Kidney (tissue), 14 donors: ENCODE measurements around the gene TRIM66. TPM values are rescaled to one million over a fixed set of nuclear protein-coding genes. Genes with fewer than 3 reads are reported as not detected.

Source experiments
- DNase-seq, 5 donors: peaks; one replicate each; pipeline ENCODE4 v3.0.0-alpha.2; 2013 to 2020
- FAIRE-seq: peaks from 2 replicates; lab custom pipeline; 2012; peaks lifted over from hg19 to GRCh38; lab: Jason Lieb, UNC
- H3K27ac ChIP-seq, 2 donors: one replicate each; pipeline ENCODE4 v1.7.0; 2013; ENCODE audit warnings: low read depth in 2 of 2, low read length in 2 of 2, inconsistent platforms in 1 of 2
- H3K27me3 ChIP-seq: one replicate; pipeline ENCODE4 v1.7.1; 2013; ENCODE audit warnings: low read length, inconsistent platforms; ENCODE audit not compliant: control insufficient read depth, insufficient read depth
- H3K36me3 ChIP-seq, 3 donors: one replicate each; pipeline versions ENCODE4 v1.7.0 to v1.7.1; 2013; ENCODE audit warnings: low read length in 3 of 3, control low read depth in 1 of 3, inconsistent platforms in 1 of 3; ENCODE audit not compliant: insufficient read depth in 3 of 3, control insufficient read depth in 2 of 3
- H3K4me1 ChIP-seq, 3 donors: one replicate each; pipeline versions ENCODE4 v1.7.0 to v1.7.1; 2013; ENCODE audit warnings: low read length in 3 of 3, inconsistent platforms in 1 of 3, low read depth in 1 of 3; ENCODE audit not compliant: control insufficient read depth in 2 of 3, insufficient read depth in 2 of 3
- H3K4me3 ChIP-seq, 3 donors: one replicate each; pipeline versions ENCODE4 v1.7.0 to v1.8.1; 2013; ENCODE audit warnings: low read length in 3 of 3, control low read depth in 1 of 3, inconsistent platforms in 1 of 3
- H3K9ac ChIP-seq, 3 donors: one replicate each; pipeline versions ENCODE4 v1.7.0 to v1.7.1; 2013; ENCODE audit warnings: low read length in 3 of 3, control low read depth in 1 of 3, inconsistent platforms in 1 of 3
- H3K9me3 ChIP-seq, 3 donors: one replicate each; pipeline versions ENCODE4 v1.7.0 to v1.7.1; 2013; ENCODE audit warnings: low read length in 3 of 3, control low read depth in 1 of 3, inconsistent platforms in 1 of 3; ENCODE audit not compliant: control insufficient read depth in 2 of 3, insufficient read depth in 1 of 3
- intact Hi-C: fragments of 100-400 bp; cut with DNase I; formaldehyde crosslinking; loops from one replicate; pipeline ENCODE4 v1.11.1; 2022
- polyA plus RNA-seq: library from polyadenylated mRNA; stranded (reverse); fragments of 350-450 nt; fragmentation: Illumina TruSeq; extraction: RNeasy Lipid Tissue Mini Kit (QIAGEN cat#74804); gene quantifications from one replicate; pipeline ENCODE4 v1.2.3, GENCODE V29; 2014; ENCODE audit warnings: low read depth, low replicate concordance; ENCODE audit not compliant: insufficient read depth
- total RNA-seq: library from RNA; stranded (reverse); fragmentation: NEBNext Ultra II Directional; extraction: Animal tissue kit (Norgen Biotek cat#: 25700); gene quantifications from one replicate; pipeline ENCODE4 v1.2.1, GENCODE V29; 2021
- TF ChIP-seq, protein P1 (sequence below): IDR thresholded peaks from 3 replicates; pipeline ENCODE4 v1.5.1; 2012; ENCODE audit warnings: mild to moderate bottlenecking, moderate library complexity, borderline replicate concordance; ENCODE audit not compliant: insufficient read depth; ENCODE audit errors: extremely low read depth
- donor health status: control.
- donor health status: control.
- donor health status: control.
- donor health status: control.
- donor health status: control.
- donor health status: DM: yes; HTN: yes; CAD: no.
- donor health status: Normal renal cell carcinoma (clear cell type).

The TRIM66 gene
- total and polyA plus RNA-seq, 2 donors from 2014 or later, result 1.4 to 25.7 TPM

DNA sequence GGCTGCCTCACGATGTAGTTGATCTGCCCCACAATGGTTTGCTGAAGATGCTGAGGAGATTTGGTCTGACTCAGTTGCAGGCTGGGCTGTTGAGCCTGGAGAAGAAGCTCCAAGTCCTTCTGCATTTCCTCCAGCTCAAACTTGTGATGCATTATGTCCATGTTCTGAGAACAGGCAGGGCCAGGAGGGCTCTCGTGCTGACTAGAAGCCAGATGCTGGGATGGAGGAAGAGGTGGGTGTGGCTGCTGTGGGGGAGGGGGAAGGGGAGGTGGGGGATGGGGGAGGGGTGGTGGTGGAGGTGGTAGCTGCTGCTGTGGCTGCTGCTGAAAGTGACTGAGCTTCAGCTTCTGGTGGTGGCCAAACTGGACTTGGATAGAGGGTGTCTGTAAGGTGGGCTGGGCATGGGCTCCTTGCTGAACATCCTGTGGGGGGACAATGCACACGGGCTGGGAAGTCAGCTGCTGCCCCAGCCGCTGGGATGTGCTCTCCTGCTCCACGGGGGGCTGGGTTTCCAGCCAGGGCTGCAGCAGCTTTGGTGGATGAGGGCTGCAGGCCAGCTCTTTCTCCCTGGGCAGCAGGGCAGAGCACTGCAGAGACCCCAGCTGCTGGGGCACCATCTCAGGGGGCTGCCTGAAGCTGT lies 42.1 kb downstream of the TRIM66 start:
- no peaks in the 10 kb centered on the region for H3K9me3 ChIP-seq
- intact Hi-C loops, result no loop called here
- no peak for DNase-seq
- no peak for FAIRE-seq
- H3K27me3 ChIP-seq, result no peaks in the 10 kb centered on the region
- H3K27ac ChIP-seq, result no peak overlapping the region
- no peaks in the 10 kb centered on the region for H3K4me1 ChIP-seq
- no peak overlapping the region for H3K4me3 ChIP-seq
- TF ChIP-seq, protein P1, sequence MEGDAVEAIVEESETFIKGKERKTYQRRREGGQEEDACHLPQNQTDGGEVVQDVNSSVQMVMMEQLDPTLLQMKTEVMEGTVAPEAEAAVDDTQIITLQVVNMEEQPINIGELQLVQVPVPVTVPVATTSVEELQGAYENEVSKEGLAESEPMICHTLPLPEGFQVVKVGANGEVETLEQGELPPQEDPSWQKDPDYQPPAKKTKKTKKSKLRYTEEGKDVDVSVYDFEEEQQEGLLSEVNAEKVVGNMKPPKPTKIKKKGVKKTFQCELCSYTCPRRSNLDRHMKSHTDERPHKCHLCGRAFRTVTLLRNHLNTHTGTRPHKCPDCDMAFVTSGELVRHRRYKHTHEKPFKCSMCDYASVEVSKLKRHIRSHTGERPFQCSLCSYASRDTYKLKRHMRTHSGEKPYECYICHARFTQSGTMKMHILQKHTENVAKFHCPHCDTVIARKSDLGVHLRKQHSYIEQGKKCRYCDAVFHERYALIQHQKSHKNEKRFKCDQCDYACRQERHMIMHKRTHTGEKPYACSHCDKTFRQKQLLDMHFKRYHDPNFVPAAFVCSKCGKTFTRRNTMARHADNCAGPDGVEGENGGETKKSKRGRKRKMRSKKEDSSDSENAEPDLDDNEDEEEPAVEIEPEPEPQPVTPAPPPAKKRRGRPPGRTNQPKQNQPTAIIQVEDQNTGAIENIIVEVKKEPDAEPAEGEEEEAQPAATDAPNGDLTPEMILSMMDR, result no peak
- peaks cover 0 to 36% (median 32%) of the 10 kb centered on the region in 3 donors for H3K36me3 ChIP-seq
- no peak overlapping the region for H3K9ac ChIP-seq

DNA sequence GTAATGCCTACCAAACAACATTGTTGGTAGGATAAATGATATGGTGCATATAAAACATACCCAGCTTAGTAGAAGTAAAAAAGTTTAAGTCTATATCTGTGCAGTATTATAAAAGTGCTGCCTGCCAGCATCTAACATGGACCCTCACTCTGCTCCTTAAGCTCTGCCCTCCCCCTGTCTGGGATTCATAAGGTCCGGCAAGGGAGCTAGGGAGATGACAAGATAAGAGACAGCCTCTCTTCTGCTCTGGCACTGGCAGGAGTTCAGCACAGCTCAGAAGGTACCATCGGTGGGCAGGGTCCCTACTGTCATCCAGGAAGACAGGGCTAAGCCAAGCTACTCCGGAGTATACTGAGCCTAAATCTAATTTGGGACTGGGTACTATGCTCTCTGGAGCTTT lies 42.8 kb downstream of the TRIM66 start:
- Histone ChIP-seq H3K27ac (no peak overlapping the region), H3K4me3 (no peak overlapping the region), H3K9ac (no peak overlapping the region), H3K27me3 (no peaks in the 10 kb centered on the region), H3K9me3 (no peaks in the 10 kb centered on the region), H3K4me1 (no peaks in the 10 kb centered on the region), H3K36me3 (peaks cover 0 to 32% (median 25%) of the 10 kb centered on the region in 3 donors)
- TF ChIP-seq, protein P1, result no peak
- intact Hi-C loops, result no loop called here
- no peak for DNase-seq
- no peak for FAIRE-seq

DNA sequence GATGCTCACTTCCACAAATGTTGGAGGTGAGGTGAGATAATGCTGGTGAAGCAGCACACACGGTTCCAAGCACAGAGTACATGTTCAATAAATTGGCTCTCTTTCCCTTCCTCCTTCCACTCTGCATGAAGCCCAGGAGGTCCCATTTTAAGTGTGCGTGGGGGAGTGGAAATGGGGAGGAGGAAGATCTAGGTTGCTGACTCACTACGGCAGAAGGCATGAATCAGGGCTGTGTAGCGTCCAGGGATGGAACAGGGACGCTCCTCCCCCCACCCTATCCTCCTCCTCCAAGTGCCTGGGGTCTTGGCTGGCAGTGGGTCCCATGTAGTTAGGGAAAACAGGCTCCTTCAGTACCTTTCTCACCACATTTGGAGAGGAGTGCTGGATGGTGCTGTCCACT lies 44.2 kb downstream of the TRIM66 start:
- Histone ChIP-seq H3K36me3 (peaks cover 0 to 32% (median 21%) of the 10 kb centered on the region in 3 donors), H3K27me3 (no peaks in the 10 kb centered on the region), H3K27ac (no peak overlapping the region), H3K4me3 (no peak overlapping the region), H3K9ac (no peak overlapping the region), H3K4me1 (no peaks in the 10 kb centered on the region), H3K9me3 (no peaks in the 10 kb centered on the region)
- FAIRE-seq (no peak), DNase-seq (no peak)
- TF ChIP-seq, protein P1, result no peak
- intact Hi-C loops, result no loop called here
